ENCODE measurements around the gene ERVV-1. TPM values are rescaled to one million over a fixed set of nuclear protein-coding genes. Genes with fewer than 3 reads are reported as not detected.
"Not testable (repeated sequence)": the region's sequence is repeated elsewhere in the genome, so short reads cannot be mapped to it uniquely, and the experiment has no call there.

ERVV-1 gene
- total RNA-seq = not detected

- H3K27ac Mint-ChIP-seq = no peak within 1 kb of the TSS
- no peaks in the 10 kb centered on the region for H3K27me3 Mint-ChIP-seq
- H3K36me3 Mint-ChIP-seq (ENCODE audit: low read depth) = no peaks in the 10 kb centered on the region
- CTCF ChIA-PET = interaction anchor here (0.6 kb wide), 1 partner anchor 20 kb away, joined by 3 read pairs; no protein-coding TSS in a partner anchor
- no peak within 1 kb of the TSS for H3K4me3 Mint-ChIP-seq
- peaks cover 37% of the 10 kb centered on the region for H3K9me3 Mint-ChIP-seq
- no peaks in the 10 kb centered on the region for H3K4me1 Mint-ChIP-seq
- POLR2A ChIA-PET = no interaction called here
- DNase-seq = no peak
Observed at GRCh38 chr19:53013621-53014020, at the start of gene ERVV-1. Gene ERVV-1, plus strand, starts transcription at chr19:53013921. Its CDS starts 170 bp downstream, at chr19:53014091.

GRCh38 chr19:52967772-52968171 lies 45.9 kb upstream of the ERVV-1 start:
- Mint-ChIP-seq H3K27ac (no peak overlapping the region), H3K4me3 (no peak overlapping the region), H3K4me1 (peaks cover 12% of the 10 kb centered on the region), H3K9me3 (peaks cover 47% of the 10 kb centered on the region), H3K36me3 (ENCODE audit: low read depth) (peaks cover 18% of the 10 kb centered on the region), H3K27me3 (no peaks in the 10 kb centered on the region)
- POLR2A ChIA-PET = no interaction called here
- DNase-seq = no peak
- CTCF ChIA-PET = no interaction called here

- H3K27ac Mint-ChIP-seq = no peak overlapping the region
- DNase-seq = no peak
- POLR2A ChIA-PET = no interaction called here
- H3K36me3 Mint-ChIP-seq (ENCODE audit: low read depth) = no peaks in the 10 kb centered on the region
- no peak overlapping the region for H3K4me3 Mint-ChIP-seq
- CTCF ChIA-PET = interaction anchor here (0.7 kb wide), 1 partner anchor 612 kb away, joined by 3 read pairs; no protein-coding TSS in a partner anchor
- no peaks in the 10 kb centered on the region for H3K27me3 Mint-ChIP-seq
- H3K4me1 Mint-ChIP-seq = no peaks in the 10 kb centered on the region
- H3K9me3 Mint-ChIP-seq = peaks cover 28% of the 10 kb centered on the region
Observed at GRCh38 chr19:52981329-52981728, 32.4 kb upstream of the ERVV-1 start.

GRCh38 chr19:52983167-52983566 lies 30.6 kb upstream of the ERVV-1 start:
- peaks cover 39% of the 10 kb centered on the region for H3K9me3 Mint-ChIP-seq
- H3K36me3 Mint-ChIP-seq (ENCODE audit: low read depth); H3K27ac Mint-ChIP-seq; H3K4me1 Mint-ChIP-seq; H3K4me3 Mint-ChIP-seq; CTCF ChIA-PET; DNase-seq; H3K27me3 Mint-ChIP-seq; POLR2A ChIA-PET: not testable (repeated sequence)

- ChIA-PET POLR2A (no interaction called here), CTCF (no interaction called here)
- Mint-ChIP-seq H3K36me3 (ENCODE audit: low read depth) (peaks cover under 1% of the 10 kb centered on the region), H3K27ac (no peak overlapping the region), H3K9me3 (peaks cover 36% of the 10 kb centered on the region), H3K27me3 (peaks cover 3% of the 10 kb centered on the region), H3K4me3 (no peak overlapping the region), H3K4me1 (no peaks in the 10 kb centered on the region)
- no peak for DNase-seq
Observed at GRCh38 chr19:52987221-52987620, 26.5 kb upstream of the ERVV-1 start.

GRCh38 chr19:52988506-52988905 lies 25.2 kb upstream of the ERVV-1 start:
- no peak overlapping the region for H3K27ac Mint-ChIP-seq
- H3K27me3 Mint-ChIP-seq = peaks cover 7% of the 10 kb centered on the region
- POLR2A ChIA-PET = no interaction called here
- peaks cover 40% of the 10 kb centered on the region for H3K9me3 Mint-ChIP-seq
- DNase-seq = no peak
- CTCF ChIA-PET = interaction anchor here (0.6 kb wide), 1 partner anchor 324 kb away, joined by 3 read pairs; no protein-coding TSS in a partner anchor
- H3K36me3 Mint-ChIP-seq (ENCODE audit: low read depth) = peaks cover 4% of the 10 kb centered on the region
- H3K4me3 Mint-ChIP-seq = no peak overlapping the region
- H3K4me1 Mint-ChIP-seq = peaks cover 5% of the 10 kb centered on the region

- Mint-ChIP-seq H3K36me3 (ENCODE audit: low read depth) (peaks cover 4% of the 10 kb centered on the region), H3K27me3 (peaks cover 7% of the 10 kb centered on the region), H3K9me3 (peaks cover 30% of the 10 kb centered on the region), H3K4me3 (no peak overlapping the region), H3K27ac (no peak overlapping the region), H3K4me1 (peaks cover 10% of the 10 kb centered on the region)
- no peak for DNase-seq
- ChIA-PET POLR2A (no interaction called here), CTCF (no interaction called here)
Observed at GRCh38 chr19:52990759-52991418, 22.8 kb upstream of the ERVV-1 start.

GRCh38 chr19:52991484-52991883 lies 22.2 kb upstream of the ERVV-1 start:
- no peak overlapping the region for H3K4me3 Mint-ChIP-seq
- ChIA-PET POLR2A (no interaction called here), CTCF (no interaction called here)
- H3K27ac Mint-ChIP-seq = no peak overlapping the region
- H3K27me3 Mint-ChIP-seq = peaks cover 7% of the 10 kb centered on the region
- peaks cover 4% of the 10 kb centered on the region for H3K36me3 Mint-ChIP-seq (ENCODE audit: low read depth)
- peaks cover 27% of the 10 kb centered on the region for H3K9me3 Mint-ChIP-seq
- DNase-seq = no peak
- peaks cover 10% of the 10 kb centered on the region for H3K4me1 Mint-ChIP-seq

GRCh38 chr19:52992109-52993004 lies 21.4 kb upstream of the ERVV-1 start:
- ChIA-PET CTCF (no interaction called here), POLR2A (no interaction called here)
- Mint-ChIP-seq H3K27me3 (peaks cover 7% of the 10 kb centered on the region), H3K4me3 (peak overlapping the region; percentile 73), H3K27ac (no peak overlapping the region), H3K36me3 (ENCODE audit: low read depth) (peaks cover 4% of the 10 kb centered on the region), H3K9me3 (peaks cover 20% of the 10 kb centered on the region), H3K4me1 (peaks cover 10% of the 10 kb centered on the region)
- DNase-seq = no peak

GRCh38 chr19:52993342-52994178 lies 20.2 kb upstream of the ERVV-1 start:
- Mint-ChIP-seq H3K36me3 (ENCODE audit: low read depth) (peaks cover 4% of the 10 kb centered on the region), H3K9me3 (peaks cover 17% of the 10 kb centered on the region), H3K27me3 (peaks cover 7% of the 10 kb centered on the region), H3K4me3 (peak overlapping the region; percentile 73), H3K27ac (peak overlapping the region; percentile 41), H3K4me1 (peaks cover 10% of the 10 kb centered on the region)
- ChIA-PET CTCF (interaction anchor here (0.6 to 1.2 kb wide), 8 partner anchors 14 to 337 kb away, joined by 3 read pairs; partner anchors contain the start of gene ERVV-1), POLR2A (no interaction called here)
- DNase-seq = peak; percentile 76

GRCh38 chr19:52995711-52996110 lies 18.0 kb upstream of the ERVV-1 start:
- peaks cover 23% of the 10 kb centered on the region for H3K9me3 Mint-ChIP-seq
- H3K4me1 Mint-ChIP-seq = peaks cover 10% of the 10 kb centered on the region
- DNase-seq = no peak
- no peak overlapping the region for H3K27ac Mint-ChIP-seq
- ChIA-PET CTCF (no interaction called here), POLR2A (no interaction called here)
- H3K4me3 Mint-ChIP-seq = no peak overlapping the region
- H3K27me3 Mint-ChIP-seq = peaks cover 7% of the 10 kb centered on the region
- peaks cover 4% of the 10 kb centered on the region for H3K36me3 Mint-ChIP-seq (ENCODE audit: low read depth)

- Mint-ChIP-seq H3K4me1 (peaks cover 7% of the 10 kb centered on the region), H3K27ac (no peak overlapping the region), H3K4me3 (no peak overlapping the region), H3K9me3 (peaks cover 9% of the 10 kb centered on the region), H3K36me3 (ENCODE audit: low read depth) (no peaks in the 10 kb centered on the region), H3K27me3 (no peaks in the 10 kb centered on the region)
- ChIA-PET POLR2A (interaction anchor here (0.5 kb wide), 1 partner anchor 487 kb away, joined by 3 read pairs; no protein-coding TSS in a partner anchor), CTCF (no interaction called here)
- DNase-seq = no peak
Observed at GRCh38 chr19:52997975-52998374, 15.7 kb upstream of the ERVV-1 start.

- ChIA-PET POLR2A (no interaction called here), CTCF (no interaction called here)
- Mint-ChIP-seq H3K27me3 (no peaks in the 10 kb centered on the region), H3K4me1 (no peaks in the 10 kb centered on the region), H3K27ac (no peak overlapping the region), H3K36me3 (ENCODE audit: low read depth) (no peaks in the 10 kb centered on the region), H3K9me3 (peaks cover 19% of the 10 kb centered on the region), H3K4me3 (no peak overlapping the region)
- no peak for DNase-seq
Observed at GRCh38 chr19:53002479-53002878, 11.2 kb upstream of the ERVV-1 start.

Measured in activated CD4-positive, alpha-beta T cell treated with anti-CD3 and anti-CD28 coated beads, Interleukin-2, amount 10 ng/mL, durations not matched to agents 7 days and 5 days (primary cell).